Keratinocyte (primary cell): Measurements from ENCODE around the gene COG3. TPM values are rescaled to one million over a fixed set of nuclear protein-coding genes. Genes with fewer than 3 reads are reported as not detected.

ENCODE experiments used
- DNase-seq: peaks from one replicate; pipeline ENCODE4 v3.0.0-alpha.2; 2011; ENCODE audit warnings: low read depth, missing footprints, low spot score
- FAIRE-seq: peaks from 2 replicates; lab custom pipeline; 2011; peaks lifted over from hg19 to GRCh38; lab: Jason Lieb, UNC
- H2AFZ ChIP-seq: 2 replicates; pipeline ENCODE4 v1.6.0; 2012; ENCODE audit warnings: low read length, control low read depth, inconsistent platforms; ENCODE audit not compliant: control insufficient read depth
- H3K27ac ChIP-seq: 2 replicates; pipeline ENCODE4 v1.5.1; 2011; ENCODE audit warnings: low read length; ENCODE audit not compliant: control insufficient read depth, insufficient read depth
- H3K27me3 ChIP-seq: 3 replicates; pipeline ENCODE4 v1.6.0; 2011; ENCODE audit warnings: low read length; ENCODE audit not compliant: control insufficient read depth, insufficient read depth; ENCODE audit errors: extremely low read depth
- H3K36me3 ChIP-seq, 2 experiments: 2 replicates in 1 of 2; 3 replicates in 1 of 2; pipeline ENCODE4 v1.5.1; 2011; ENCODE audit warnings: low read length in 2 of 2, mild to moderate bottlenecking in 1 of 2; ENCODE audit not compliant: control insufficient read depth in 2 of 2, insufficient read depth in 2 of 2; ENCODE audit errors: extremely low read depth in 1 of 2
- H3K4me1 ChIP-seq: 3 replicates; pipeline ENCODE4 v1.5.1; 2011; ENCODE audit warnings: low read length; ENCODE audit not compliant: control insufficient read depth, insufficient read depth; ENCODE audit errors: extremely low read depth
- H3K4me2 ChIP-seq: 3 replicates; pipeline ENCODE4 v1.6.0; 2011; ENCODE audit warnings: low read depth, low read length; ENCODE audit not compliant: control insufficient read depth, insufficient read depth; ENCODE audit errors: extremely low read depth
- H3K4me3 ChIP-seq, 3 experiments: fragments of 200-600 bp in 1 of 3; sonication (generic) in 1 of 3; 2 replicates in 2 of 3; 3 replicates in 1 of 3; pipeline ENCODE4 v1.5.1; 2011 to 2016; ENCODE audit warnings: low read length in 3 of 3, mild to moderate bottlenecking in 3 of 3, control low read depth in 2 of 3, inconsistent platforms in 1 of 3, low read depth in 1 of 3, mixed read lengths in 1 of 3, mixed run types in 1 of 3, moderate library complexity in 1 of 3; ENCODE audit not compliant: control insufficient read depth in 2 of 3, insufficient read depth in 2 of 3; ENCODE audit errors: extremely low read depth in 1 of 3
- H3K79me2 ChIP-seq: 2 replicates; pipeline ENCODE4 v1.6.0; 2012; ENCODE audit warnings: low read length; ENCODE audit not compliant: control insufficient read depth, insufficient read depth
- H3K9ac ChIP-seq: 3 replicates; pipeline ENCODE4 v1.6.0; 2011; ENCODE audit warnings: low read length; ENCODE audit not compliant: control insufficient read depth, insufficient read depth; ENCODE audit errors: extremely low read depth
- H3K9me1 ChIP-seq: 3 replicates; pipeline ENCODE4 v1.6.0; 2011; ENCODE audit warnings: low read length; ENCODE audit not compliant: control insufficient read depth, insufficient read depth; ENCODE audit errors: extremely low read depth
- H3K9me3 ChIP-seq: 2 replicates; pipeline ENCODE4 v1.5.1; 2012; ENCODE audit warnings: low read depth, low read length; ENCODE audit not compliant: control insufficient read depth
- H4K20me1 ChIP-seq: 3 replicates; pipeline ENCODE4 v1.6.0; 2011; ENCODE audit warnings: low read length; ENCODE audit not compliant: control insufficient read depth, insufficient read depth; ENCODE audit errors: extremely low read depth
- EZH2 ChIP-seq: IDR thresholded peaks from one replicate; pipeline ENCODE4 v1.6.1; 2012; ENCODE audit warnings: inconsistent platforms, mild to moderate bottlenecking, low read length, moderate library complexity
- dilution Hi-C: fragments of 300-500 bp; cut with MboI; formaldehyde crosslinking; loops from one replicate; pipeline ENCODE4 v1.7.0; 2020; ENCODE audit warnings: low sequenced_read_pairs; ENCODE audit not compliant: extremely low pct_ligation_motif_present
- polyA plus RNA-seq, 5 experiments: library from polyadenylated mRNA; depleted of rRNA in 3 of 5; stranded (reverse) in 3 of 5; stranded (forward) in 1 of 5; unstranded in 1 of 5; fragments of >200 nt; gene quantifications; 1 replicate in 1 of 5; 2 replicates in 3 of 5; 3 replicates in 1 of 5; pipeline versions ENCODE4 v1.2.1 to v1.2.3, GENCODE V29; 2011 to 2012; ENCODE audit warnings: missing spikeins in 2 of 5, low read depth in 1 of 5, low replicate concordance in 1 of 5
- TF ChIP-seq, protein P1 (sequence below), 3 experiments: IDR thresholded peaks in 1 of 3; conservative IDR thresholded peaks in 1 of 3; optimal IDR thresholded peaks in 1 of 3; 2 replicates in 2 of 3; 3 replicates in 1 of 3; pipeline versions ENCODE3 to v1.5.1; 2011; ENCODE audit warnings: low read length in 3 of 3, mild to moderate bottlenecking in 3 of 3, moderate library complexity in 2 of 3, control low read depth in 1 of 3, inconsistent platforms in 1 of 3; ENCODE audit not compliant: insufficient read depth in 2 of 3; ENCODE audit errors: extremely low read depth in 1 of 3

COG3 gene
- polyA plus RNA-seq, 1 donor (not counting 4 experiments of a cell fraction or from before 2014, with no cell fraction given): 31.0 TPM

DNA sequence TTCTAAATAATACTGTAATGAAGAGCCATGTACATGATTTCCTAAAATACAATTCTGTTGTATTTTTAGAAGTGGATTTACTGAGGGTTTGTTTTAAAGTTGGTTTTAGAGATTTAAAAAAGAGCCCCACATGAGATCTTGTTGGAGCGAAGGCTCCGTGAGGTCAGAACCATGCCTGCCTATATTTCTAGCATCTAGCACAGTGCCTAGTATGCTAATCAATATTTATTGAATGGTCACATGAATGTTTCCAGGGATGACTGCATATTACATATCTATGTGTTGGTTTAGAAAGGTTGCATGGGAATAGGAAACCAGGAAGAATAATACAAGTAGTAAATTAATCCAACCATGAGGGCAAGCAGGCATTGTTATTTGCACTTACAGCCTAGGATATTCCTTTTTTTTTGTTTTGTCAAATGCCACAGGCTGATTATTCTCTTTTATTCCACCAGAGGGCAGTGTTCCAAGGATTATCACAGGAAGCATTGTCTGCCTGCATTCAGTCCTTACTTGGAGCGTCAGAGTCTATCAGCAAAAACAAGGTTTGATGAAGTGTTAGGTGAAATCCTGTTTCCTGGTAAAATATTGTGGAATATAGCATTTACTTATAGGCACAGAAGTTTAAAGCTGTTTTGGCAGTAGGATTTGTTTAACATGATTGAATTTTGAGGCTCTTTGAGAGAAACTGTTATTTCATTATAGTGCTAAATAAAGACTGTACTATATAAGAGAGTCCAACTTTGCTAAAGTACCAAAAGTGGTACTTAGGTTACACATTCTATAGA lies 46.8 kb downstream of the COG3 start:
- Histone ChIP-seq H3K4me2 (peak overlapping the region; percentile 25), H4K20me1 (no peaks in the 10 kb centered on the region), H3K27ac (peak overlapping the region; percentile 37), H3K4me1 (peaks cover 17% of the 10 kb centered on the region), H3K9ac (no peak overlapping the region), H3K9me3 (no peaks in the 10 kb centered on the region), H2AFZ (no peak overlapping the region), H3K4me3 (no peak overlapping the region), H3K36me3 (peaks cover 22 to 43% of the 10 kb centered on the region in 2 experiments), H3K9me1 (no peaks in the 10 kb centered on the region), H3K79me2 (peaks cover 2% of the 10 kb centered on the region), H3K27me3 (no peaks in the 10 kb centered on the region)
- FAIRE-seq (peak; percentile 88), DNase-seq (peak; percentile 33)
- dilution Hi-C loops: no loop called here
- TF ChIP-seq, protein P1, sequence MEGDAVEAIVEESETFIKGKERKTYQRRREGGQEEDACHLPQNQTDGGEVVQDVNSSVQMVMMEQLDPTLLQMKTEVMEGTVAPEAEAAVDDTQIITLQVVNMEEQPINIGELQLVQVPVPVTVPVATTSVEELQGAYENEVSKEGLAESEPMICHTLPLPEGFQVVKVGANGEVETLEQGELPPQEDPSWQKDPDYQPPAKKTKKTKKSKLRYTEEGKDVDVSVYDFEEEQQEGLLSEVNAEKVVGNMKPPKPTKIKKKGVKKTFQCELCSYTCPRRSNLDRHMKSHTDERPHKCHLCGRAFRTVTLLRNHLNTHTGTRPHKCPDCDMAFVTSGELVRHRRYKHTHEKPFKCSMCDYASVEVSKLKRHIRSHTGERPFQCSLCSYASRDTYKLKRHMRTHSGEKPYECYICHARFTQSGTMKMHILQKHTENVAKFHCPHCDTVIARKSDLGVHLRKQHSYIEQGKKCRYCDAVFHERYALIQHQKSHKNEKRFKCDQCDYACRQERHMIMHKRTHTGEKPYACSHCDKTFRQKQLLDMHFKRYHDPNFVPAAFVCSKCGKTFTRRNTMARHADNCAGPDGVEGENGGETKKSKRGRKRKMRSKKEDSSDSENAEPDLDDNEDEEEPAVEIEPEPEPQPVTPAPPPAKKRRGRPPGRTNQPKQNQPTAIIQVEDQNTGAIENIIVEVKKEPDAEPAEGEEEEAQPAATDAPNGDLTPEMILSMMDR (optimal IDR thresholded peaks at IDR 0.05 in 1 of 3, IDR thresholded peaks at IDR 0.05 in 1 of 3, conservative IDR thresholded peaks at IDR 0.05 in 1 of 3; ENCODE audit: extremely low read depth in 1 of 3, insufficient read depth in 2 of 3, low read length in 3 of 3): peak; percentile 59 to 80 (median 60)
- no peak for TF ChIP-seq EZH2

DNA sequence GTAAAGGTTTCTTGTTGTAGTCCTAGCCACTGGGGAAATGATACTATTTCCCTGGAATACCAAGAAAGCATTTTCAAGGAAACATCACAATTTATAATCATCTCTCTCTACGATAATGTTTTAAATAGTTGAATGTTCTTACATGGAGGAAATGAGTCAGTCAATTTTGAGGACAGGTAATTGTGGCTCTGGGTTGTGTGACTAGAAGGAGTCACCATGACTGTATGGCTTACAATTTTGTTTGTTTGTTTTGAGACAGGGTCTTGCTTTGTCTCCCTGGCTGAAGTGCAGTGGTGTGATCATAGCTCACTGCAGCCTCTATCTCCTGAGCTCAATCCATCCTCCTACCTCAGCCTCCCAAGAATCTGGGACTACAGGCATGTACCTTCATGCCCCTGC lies 47.4 kb downstream of the COG3 start:
- no peaks in the 10 kb centered on the region for H4K20me1 ChIP-seq
- H3K9ac ChIP-seq: no peak overlapping the region
- no peak overlapping the region for H3K4me3 ChIP-seq
- DNase-seq (no peak), FAIRE-seq (no peak)
- no peak for TF ChIP-seq EZH2
- TF ChIP-seq, protein P1 (optimal IDR thresholded peaks at IDR 0.05 in 1 of 3, IDR thresholded peaks at IDR 0.05 in 1 of 3, conservative IDR thresholded peaks at IDR 0.05 in 1 of 3; ENCODE audit: extremely low read depth in 1 of 3, insufficient read depth in 2 of 3, low read length in 3 of 3): no peak
- no peaks in the 10 kb centered on the region for H3K79me2 ChIP-seq
- no peaks in the 10 kb centered on the region for H3K9me3 ChIP-seq
- peaks cover 21% of the 10 kb centered on the region for H3K4me1 ChIP-seq
- H3K4me2 ChIP-seq: peak overlapping the region; percentile 25
- no peak overlapping the region for H2AFZ ChIP-seq
- no peaks in the 10 kb centered on the region for H3K9me1 ChIP-seq
- H3K27ac ChIP-seq: peak overlapping the region; percentile 37
- dilution Hi-C loops: no loop called here
- peaks cover 18 to 41% of the 10 kb centered on the region in 2 experiments for H3K36me3 ChIP-seq
- H3K27me3 ChIP-seq: no peaks in the 10 kb centered on the region
